GM21619 (cell line): ENCODE measurements around the gene TMEM132C.
"Not testable (repeated sequence)": the region's sequence is repeated elsewhere in the genome, so short reads cannot be mapped to it uniquely, and the experiment has no call there.

Experiments
- ATAC-seq: cut with Tn5 transposase; IDR thresholded peaks from one replicate; pipeline ENCODE4 v1.9.1; 2021; ENCODE audit not compliant: unreplicated experiment

TMEM132C gene

DNA sequence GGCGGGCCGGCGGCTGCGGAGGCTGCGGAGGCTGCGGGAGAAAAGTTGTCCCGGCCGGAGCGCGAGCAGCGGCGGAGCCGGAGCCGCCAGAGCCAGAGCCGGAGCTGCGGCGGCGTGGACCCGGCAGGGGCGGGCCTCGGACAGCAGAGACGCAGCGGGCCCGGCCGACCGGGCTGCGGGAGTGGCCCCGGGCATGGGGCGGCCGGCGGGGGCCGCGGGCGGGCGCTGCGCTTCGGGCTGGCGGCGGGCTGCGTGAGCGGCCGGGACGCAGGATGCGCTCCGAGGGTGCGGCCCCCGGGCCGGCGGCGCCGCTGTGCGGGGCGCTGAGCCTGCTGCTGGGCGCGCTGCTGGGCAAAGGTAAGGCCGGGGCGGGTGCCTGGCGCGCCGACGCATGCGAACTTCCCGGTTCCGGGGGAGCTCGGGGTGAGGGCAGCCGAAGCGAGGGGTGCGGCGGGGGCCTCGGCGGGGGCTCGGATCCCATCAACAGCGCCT, at the start of gene TMEM132C:
Gene TMEM132C, plus strand, starts transcription at position 40 of the 492 bp plus-strand sequence. Its CDS starts 233 bp downstream, at position 273.
- ATAC-seq, result no peak

DNA sequence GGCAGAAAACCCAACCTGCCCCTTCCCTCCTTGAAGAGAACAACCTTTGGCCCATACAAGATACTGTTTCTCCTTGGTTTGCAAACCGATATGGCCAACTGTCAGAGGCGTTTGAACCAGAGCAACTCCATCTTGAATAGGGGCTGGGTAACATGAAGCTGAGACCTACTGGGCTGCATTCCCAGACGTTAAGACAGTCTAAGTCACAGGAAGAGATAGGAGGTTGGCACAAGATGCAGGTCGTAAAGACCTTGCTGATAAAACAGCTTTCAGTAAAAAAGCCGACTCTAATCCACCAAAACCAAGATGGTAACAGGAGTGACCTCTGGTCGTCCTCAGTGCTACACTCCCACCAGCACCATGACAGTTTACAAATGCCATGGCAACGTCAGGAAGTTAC, 42.7 kb upstream of the TMEM132C start:
- ATAC-seq, result no peak

DNA sequence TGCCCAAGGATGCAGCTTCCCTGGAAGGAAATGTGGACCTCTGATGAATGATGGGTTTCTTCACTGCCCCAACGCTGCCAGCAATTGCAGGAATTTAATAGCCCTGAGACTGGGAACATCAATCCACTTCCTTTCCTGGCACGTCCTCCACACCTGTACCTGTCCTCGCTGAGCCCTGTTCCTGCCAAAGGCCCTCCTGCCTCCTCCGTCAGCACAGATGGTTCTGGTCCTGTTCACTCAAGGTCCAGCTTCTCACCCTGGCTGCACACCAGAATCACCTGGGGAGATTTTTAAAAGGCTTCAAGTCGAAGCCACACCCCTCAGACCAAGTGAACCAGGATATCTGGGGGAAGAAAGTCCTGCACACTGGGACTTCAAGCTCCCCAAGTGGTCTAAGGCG, 38.4 kb upstream of the TMEM132C start:
- no peak for ATAC-seq

DNA sequence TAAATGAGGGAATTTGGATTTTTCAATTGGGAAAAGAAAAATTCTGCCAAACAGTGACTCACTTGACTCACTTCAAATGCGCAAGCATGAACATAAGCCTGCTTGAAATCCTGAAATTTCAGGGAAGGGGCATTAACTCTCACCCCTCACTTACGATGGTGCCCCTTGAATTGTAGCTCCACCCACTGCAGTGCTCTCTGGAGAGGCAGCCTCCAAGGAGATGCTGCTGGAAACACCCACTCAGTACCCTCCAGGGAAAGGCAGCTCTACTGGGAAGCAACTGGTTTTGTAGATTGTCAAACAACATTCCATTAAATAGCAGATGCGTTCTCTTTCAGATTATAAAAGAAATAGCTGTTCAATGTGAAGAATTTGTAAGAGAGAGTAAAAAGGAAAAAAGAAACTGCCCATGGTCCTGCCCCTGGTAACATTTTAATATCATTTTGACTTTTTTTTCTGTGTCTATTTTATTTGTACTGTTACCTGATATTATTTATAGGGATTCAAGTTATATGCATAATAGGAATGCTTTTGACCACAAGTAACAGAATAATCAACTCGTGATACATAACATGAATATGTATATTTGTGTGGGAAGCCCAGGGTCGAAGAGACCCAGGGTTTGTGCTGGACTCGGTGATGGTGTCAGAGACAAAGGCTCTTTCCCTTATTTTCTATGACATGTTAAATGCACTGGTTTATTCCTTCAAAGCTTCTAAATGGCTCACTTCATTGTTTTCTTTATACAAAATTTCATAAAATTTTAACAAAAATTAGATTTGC, 31.1 kb upstream of the TMEM132C start:
- no peak for ATAC-seq

DNA sequence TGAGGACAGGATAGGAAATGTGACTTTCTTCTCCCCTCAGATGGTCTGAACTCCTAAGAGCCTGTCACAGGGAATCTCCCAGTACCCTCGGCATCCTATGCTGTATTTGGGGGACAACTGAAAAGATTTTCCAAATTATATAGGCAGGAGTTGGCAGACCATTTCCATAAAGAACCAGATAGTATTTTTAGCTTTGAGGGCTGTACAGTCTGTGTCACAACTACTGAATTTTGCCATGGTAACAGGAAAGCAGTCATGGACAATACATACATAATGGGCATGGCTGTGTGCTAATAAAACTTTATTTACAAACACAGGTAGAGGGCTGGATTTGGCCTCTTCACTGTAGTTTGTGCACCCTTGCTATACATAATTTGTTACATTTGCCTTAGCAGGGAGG, 30.4 kb upstream of the TMEM132C start:
- no peak for ATAC-seq

- no peak for ATAC-seq
Measured at GRCh38 chr12:128240745-128241144, 26.2 kb upstream of the TMEM132C start.

DNA sequence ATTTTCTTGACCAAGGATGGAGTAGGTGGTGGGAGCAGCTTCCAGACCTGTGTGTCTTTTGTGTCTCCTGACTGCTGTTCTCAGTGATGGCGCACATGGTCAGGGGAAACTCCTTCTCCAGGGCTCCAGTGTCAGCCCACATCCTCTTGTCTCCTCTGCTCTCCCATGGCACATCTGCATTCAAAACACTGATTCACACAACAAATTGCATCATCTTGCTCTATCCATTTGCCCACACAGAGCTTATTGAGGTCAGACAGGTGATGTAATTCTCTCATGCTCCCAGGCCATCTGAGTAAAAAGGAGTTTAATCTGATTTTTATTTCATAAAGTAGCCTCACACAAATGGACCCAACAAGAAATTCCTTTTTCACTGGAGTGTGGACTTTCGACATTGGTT, 21.8 kb upstream of the TMEM132C start:
- no peak for ATAC-seq

- ATAC-seq, result no peak
Measured at GRCh38 chr12:128245905-128246304, 21.1 kb upstream of the TMEM132C start.

- ATAC-seq, result no peak
Measured at GRCh38 chr12:128250096-128250495, 16.9 kb upstream of the TMEM132C start.

DNA sequence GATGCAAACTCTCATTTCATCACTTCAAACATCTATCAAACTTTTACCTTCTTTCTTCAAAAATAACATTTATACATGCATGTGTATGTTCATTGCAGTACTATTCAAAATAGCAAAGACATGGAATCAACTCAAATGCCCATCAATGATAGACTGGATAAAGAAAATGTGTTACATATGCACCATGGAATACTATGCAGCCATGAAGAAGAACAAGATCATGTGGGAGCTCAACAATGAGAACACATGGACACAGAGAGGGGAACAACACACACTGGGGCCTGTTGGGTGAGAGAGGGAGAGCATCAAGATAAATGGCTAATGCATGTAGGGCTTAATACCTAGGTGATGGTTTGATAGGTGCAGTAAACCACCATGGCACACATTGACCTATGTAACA, 13.1 kb upstream of the TMEM132C start:
- ATAC-seq, result not testable (repeated sequence)

- no peak for ATAC-seq
Measured at GRCh38 chr12:128258866-128259555, 8.0 kb upstream of the TMEM132C start.

DNA sequence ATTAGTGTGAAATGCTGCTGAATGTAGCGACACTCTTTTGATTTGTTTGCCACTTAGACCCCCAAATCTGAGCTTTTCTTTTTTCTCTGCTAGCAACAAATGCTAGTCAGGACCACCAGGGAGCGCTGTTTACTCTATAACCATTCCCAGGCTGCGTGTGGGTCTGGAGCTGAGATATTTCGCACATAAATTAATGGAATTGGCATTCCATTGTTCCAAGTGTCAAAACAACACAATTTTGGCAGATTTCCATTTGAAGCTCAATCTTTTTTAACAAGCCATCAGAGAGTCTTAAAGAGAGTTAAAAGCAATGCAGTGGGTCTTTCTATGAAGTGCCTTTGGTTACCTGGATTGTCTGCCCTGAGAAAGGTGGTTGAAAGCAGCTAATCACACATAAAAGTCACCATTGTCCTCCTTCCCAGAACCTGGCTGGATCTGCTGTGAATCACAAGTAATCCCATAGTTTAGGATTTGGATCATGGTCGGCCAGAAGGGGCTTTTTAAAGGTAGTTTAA, 7.4 kb upstream of the TMEM132C start:
- ATAC-seq, result no peak

DNA sequence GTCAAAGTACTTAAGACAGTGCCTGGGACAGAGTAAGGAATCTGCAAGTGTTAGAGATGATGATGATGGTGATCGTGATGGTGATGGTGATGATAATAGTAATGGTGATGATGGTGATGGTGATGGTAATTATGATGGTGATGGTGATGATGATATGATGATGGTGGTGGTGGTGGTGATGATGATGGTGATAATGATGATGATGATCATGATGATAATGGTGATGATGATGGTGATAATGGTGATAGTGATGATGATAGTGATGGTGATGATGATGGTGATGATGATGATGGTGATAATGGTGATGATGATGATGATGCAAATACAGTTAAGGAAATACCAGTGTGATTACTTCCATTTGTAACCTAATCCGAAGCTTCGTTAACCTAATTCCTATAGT, 5.2 kb upstream of the TMEM132C start:
- ATAC-seq, result no peak

DNA sequence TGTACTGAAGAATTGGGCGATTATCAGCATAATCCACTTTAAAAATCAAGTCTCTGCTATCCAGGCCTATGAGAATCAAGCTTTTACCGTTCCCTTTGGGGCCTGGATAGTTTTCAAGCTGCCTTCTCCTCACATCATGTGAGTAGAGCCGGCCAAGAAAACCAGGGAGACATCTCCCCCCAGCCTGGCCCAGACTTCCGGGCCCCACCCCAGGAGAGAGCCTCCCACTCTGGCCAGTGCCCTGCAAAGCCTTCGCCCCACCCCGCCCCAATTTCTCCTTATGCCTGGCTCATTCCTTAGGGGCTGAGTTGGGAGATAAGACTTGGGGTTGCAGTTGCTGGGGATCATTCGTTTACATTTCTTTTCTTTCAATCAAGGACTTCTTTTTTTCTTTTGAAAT, 1.4 kb upstream of the TMEM132C start:
- no peak for ATAC-seq

DNA sequence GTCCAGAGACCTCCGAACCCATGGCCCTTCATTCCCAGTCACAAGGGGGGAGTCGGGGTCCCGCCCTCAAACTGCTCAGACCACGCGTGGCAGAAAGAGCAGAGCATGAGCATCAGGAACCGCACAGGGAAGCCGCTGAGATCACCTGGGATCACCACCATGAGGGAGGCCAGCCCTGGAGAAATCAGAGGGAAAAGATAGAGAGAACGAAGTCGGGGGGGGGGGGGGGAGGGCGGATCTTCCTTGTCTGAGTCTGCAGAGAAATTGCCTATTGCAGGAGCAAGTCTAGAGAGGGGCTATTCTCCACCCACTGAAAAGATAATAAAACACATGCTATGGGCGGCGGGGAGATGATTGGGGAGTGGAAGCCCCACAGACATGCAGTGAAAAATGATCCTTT, 884 bp upstream of the TMEM132C start:
- ATAC-seq, result no peak

DNA sequence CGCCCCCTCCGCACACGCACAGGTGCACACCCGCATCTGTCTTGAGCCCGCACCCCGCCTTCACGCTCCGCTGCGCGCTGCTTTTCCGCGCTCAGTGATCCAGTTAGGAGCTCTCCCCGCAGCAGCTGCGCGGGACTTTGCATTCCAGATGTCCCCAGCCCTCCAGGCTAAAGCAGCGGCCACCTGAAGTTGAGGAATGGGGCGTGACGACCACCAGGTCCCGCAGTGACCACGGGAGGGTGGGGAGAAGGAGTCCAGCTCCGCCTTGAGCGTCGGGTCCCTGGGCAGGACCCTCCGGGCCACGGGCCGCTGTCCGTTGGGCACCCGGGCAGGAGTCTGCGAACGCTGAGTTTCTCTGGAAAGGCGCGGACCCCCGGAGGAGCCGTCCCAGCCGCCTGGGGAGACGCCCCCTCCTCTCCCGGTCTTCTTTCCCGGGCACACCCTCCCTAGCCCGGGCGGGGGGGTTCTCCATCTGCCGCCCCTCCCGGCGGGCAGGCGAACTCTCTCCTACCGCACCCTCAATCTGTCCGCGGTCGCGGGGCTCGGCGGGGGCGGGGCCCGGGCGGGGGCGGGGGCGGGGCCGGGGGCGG, 334 bp upstream of the TMEM132C start:
- ATAC-seq, result no peak

- no peak for ATAC-seq
Measured at GRCh38 chr12:128267651-128268378, 845 bp downstream of the TMEM132C start.

GRCh38 chr12:128268379-128268995, 1.5 kb downstream of the TMEM132C start:
- no peak for ATAC-seq

DNA sequence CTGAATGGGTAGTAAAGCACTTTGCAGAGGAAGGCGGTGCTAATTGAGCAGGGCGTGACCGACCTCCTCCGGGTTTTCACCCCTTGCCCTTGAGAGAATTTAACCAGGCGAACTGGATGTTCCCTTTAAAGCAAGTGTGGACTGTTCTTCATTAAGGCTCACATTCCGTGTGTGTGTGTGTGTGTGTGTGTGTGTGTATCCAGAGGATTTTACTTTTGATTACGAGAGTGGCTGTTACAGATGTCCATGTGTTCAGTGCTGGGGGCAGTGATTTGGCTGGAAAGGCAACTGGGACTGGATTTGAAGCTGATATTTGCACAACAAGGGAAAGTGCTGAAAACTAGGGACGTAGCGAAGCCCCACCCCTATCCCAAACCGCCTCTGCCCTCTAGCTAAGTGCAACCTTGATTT, 2.2 kb downstream of the TMEM132C start:
- no peak for ATAC-seq

DNA sequence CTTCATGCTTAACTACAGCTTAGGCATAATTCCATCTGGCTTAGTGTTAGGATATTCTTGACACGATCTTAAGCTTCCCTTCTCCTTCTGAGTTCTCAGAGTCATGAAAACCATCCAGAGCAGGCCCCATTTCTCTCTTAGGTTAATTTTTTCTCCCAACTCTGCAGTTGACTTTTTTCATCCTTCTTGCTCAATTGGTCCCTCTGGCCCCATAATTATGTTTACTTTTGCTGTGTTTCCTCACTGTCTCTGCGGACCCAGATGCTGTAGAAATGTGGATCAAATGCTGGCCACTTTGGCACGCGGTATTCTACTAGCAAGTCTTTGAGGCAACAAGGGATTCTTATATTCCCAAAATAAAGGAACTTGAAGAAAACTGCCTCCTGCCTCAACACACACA, 9.5 kb downstream of the TMEM132C start:
- no peak for ATAC-seq

DNA sequence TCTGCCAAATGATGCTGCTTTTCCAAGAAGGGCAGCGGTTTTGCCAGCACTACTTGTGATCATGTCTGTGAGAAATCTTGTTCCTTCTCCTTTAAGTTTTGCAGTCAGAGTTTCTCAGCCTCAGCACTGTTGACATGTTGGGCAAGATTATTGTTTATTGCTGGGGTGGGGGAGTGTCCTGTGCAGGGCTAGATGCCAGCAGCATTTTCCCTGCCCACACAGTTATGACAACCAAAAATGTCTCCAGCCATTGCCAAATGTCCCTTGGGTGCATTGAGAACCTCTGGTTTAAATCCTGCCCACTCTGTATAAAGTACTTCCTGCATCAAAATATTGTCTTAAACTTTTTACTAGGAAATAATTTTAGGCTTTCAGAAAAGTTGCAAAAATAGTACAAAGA, 20.0 kb downstream of the TMEM132C start:
- ATAC-seq, result no peak
